Measurements from ENCODE around the gene TESK1.
"Not testable (repeated sequence)": the region's sequence is repeated elsewhere in the genome, so short reads cannot be mapped to it uniquely, and the experiment has no call there.

- TF ChIP-seq HMGXB4 (CRISPR knock-in tag; IDR thresholded peaks at IDR 0.05); ZNF512 (CRISPR knock-in tag; IDR thresholded peaks at IDR 0.05; ENCODE audit: borderline replicate concordance); MAX (CRISPR knock-in tag; IDR thresholded peaks at IDR 0.05); CTCF (IDR thresholded peaks at IDR 0.05); JAZF1 (CRISPR knock-in tag; IDR thresholded peaks at IDR 0.05); NFYB (CRISPR knock-in tag; conservative IDR thresholded peaks at IDR 0.05; ENCODE audit: low read depth); CBFB (CRISPR knock-in tag; IDR thresholded peaks at IDR 0.05; ENCODE audit: low read depth); CREB1 (CRISPR knock-in tag; IDR thresholded peaks at IDR 0.05): not testable (repeated sequence)
These were observed 25.3 kb upstream of the TESK1 start for GRCh38 chr9:35579659-35580227.
